Activated CD4-positive, alpha-beta memory T cell treated with anti-CD3 and anti-CD28 coated beads, Interleukin-2, amount 10 ng/mL, durations not matched to agents 7 days and 5 days (primary cell): Measurements from ENCODE around the gene GRIK3. TPM values are rescaled to one million over a fixed set of nuclear protein-coding genes. Genes with fewer than 3 reads are reported as not detected.

Experiments
- CTCF ChIA-PET: fragments of 350-600 bp; sonication (Branson Sonifier 250); formaldehyde crosslinking; loops from one replicate; lab custom pipeline; 2021; ENCODE audit warnings: antibody characterized with exemption, inconsistent platforms; lab: Charles Lee
- POLR2A ChIA-PET: fragments of 350-600 bp; sonication (Branson Sonifier 250); formaldehyde crosslinking; loops from one replicate; lab custom pipeline; 2021; ENCODE audit warnings: antibody characterized with exemption; lab: Charles Lee
- DNase-seq: peaks from one replicate; pipeline ENCODE4 v3.0.0-alpha.2; 2020
- H3K27ac Mint-ChIP-seq: one replicate; pipeline ENCODE4 v1.8.0; 2021; ENCODE audit warnings: mild to moderate bottlenecking, mixed read lengths
- H3K27me3 Mint-ChIP-seq: one replicate; pipeline ENCODE4 v1.8.0; 2021; ENCODE audit warnings: mixed read lengths
- H3K36me3 Mint-ChIP-seq: one replicate; pipeline ENCODE4 v1.8.0; 2021; ENCODE audit warnings: low read depth, mixed read lengths
- H3K4me1 Mint-ChIP-seq: one replicate; pipeline ENCODE4 v1.8.0; 2021; ENCODE audit warnings: mixed read lengths
- H3K4me3 Mint-ChIP-seq: one replicate; pipeline ENCODE4 v1.8.0; 2021; ENCODE audit warnings: mild to moderate bottlenecking, mixed read lengths
- H3K9me3 Mint-ChIP-seq: one replicate; pipeline ENCODE4 v1.8.0; 2021; ENCODE audit warnings: mixed read lengths
- total RNA-seq, 2 experiments: library from RNA; stranded (reverse); gene quantifications; one replicate each; pipeline ENCODE4 v1.2.3, GENCODE V29; 2021

The GRIK3 gene
- total RNA-seq, 2 experiments from 2014 or later = not detected

DNA sequence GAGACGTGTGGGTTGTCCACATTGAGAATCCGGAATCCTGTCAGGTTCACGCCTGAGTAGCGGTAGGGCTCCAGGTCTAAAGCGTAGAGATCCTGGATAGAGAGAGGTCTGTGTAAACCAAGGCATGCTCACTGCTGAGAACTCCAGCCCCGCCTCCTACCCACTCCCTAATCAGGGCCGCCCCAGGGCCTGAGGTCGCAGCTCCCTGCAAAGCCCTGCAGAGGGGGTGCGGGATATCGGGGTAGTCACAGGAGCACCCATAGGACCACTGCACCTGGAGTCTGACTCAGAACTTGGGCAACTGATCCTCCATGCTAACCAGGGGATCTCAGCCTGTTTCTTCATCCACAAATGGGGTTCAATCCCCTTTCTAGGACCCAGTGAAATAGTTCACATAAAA is 174.4 kb downstream of the GRIK3 start:
- H3K27ac Mint-ChIP-seq = no peak overlapping the region
- no peak for DNase-seq
- CTCF ChIA-PET = no interaction called here
- H3K27me3 Mint-ChIP-seq = peaks cover 2% of the 10 kb centered on the region
- H3K4me3 Mint-ChIP-seq = no peak overlapping the region
- no peaks in the 10 kb centered on the region for H3K36me3 Mint-ChIP-seq
- H3K4me1 Mint-ChIP-seq = no peaks in the 10 kb centered on the region
- H3K9me3 Mint-ChIP-seq = no peaks in the 10 kb centered on the region
- POLR2A ChIA-PET = no interaction called here

DNA sequence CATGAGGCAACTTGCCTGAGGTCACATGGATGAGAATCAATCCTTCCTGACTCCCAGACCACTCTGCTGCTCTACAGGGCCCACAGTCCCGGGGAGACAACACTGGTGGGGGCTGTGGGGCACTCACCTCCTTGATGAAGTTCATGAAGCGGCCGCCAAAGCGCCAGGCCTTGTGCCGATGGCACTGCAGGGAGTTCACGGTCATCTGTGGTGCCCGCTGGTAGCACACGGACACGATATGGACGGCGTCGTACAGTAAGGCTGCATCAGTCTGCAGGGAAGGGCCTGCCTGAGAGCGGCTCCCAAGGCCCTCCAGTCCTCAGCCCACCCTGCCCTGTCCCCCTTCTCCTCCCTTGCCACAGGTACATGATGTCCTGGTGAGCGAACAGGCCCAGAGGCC is 175.3 kb downstream of the GRIK3 start:
- H3K27me3 Mint-ChIP-seq = peaks cover 2% of the 10 kb centered on the region
- POLR2A ChIA-PET = no interaction called here

DNA sequence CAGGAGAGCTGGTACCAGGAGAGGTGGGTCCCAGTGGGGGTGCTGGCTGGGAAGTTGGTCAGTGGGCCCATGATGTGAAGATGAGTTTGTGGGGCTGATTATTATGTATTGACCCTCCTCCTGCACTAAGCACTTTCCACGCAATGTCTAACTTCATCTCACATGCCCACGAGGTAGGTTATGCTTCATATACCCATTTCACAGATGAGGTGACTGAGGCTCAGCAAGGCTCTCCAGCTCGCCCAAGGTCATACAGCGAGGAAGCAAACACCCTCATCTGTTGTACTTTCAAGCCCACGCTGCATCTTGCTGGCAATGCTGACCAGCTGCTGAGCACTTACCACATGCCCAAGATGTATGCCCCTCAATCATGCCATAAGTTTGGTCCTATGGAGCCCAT is 175.8 kb downstream of the GRIK3 start:
- CTCF ChIA-PET = no interaction called here
- no peaks in the 10 kb centered on the region for H3K4me1 Mint-ChIP-seq
- no peak for DNase-seq
- no peak overlapping the region for H3K27ac Mint-ChIP-seq
- peaks cover 2% of the 10 kb centered on the region for H3K27me3 Mint-ChIP-seq
- H3K9me3 Mint-ChIP-seq = no peaks in the 10 kb centered on the region
- H3K36me3 Mint-ChIP-seq = no peaks in the 10 kb centered on the region
- POLR2A ChIA-PET = no interaction called here
- no peak overlapping the region for H3K4me3 Mint-ChIP-seq

More for the DNA sequence above, 175.3 kb downstream of the GRIK3 start:
- Mint-ChIP-seq H3K9me3 (no peaks in the 10 kb centered on the region), H3K4me1 (no peaks in the 10 kb centered on the region), H3K27ac (no peak overlapping the region), H3K4me3 (no peak overlapping the region), H3K36me3 (no peaks in the 10 kb centered on the region)
- CTCF ChIA-PET = no interaction called here
- no peak for DNase-seq

- POLR2A ChIA-PET = no interaction called here
- Mint-ChIP-seq H3K36me3 (no peaks in the 10 kb centered on the region), H3K9me3 (no peaks in the 10 kb centered on the region), H3K27me3 (peaks cover 2% of the 10 kb centered on the region), H3K4me3 (no peak overlapping the region), H3K27ac (no peak overlapping the region), H3K4me1 (no peaks in the 10 kb centered on the region)
- CTCF ChIA-PET = no interaction called here
- DNase-seq = no peak
These were observed 176.6 kb downstream of the GRIK3 start for GRCh38 chr1:36857754-36858153.

DNA sequence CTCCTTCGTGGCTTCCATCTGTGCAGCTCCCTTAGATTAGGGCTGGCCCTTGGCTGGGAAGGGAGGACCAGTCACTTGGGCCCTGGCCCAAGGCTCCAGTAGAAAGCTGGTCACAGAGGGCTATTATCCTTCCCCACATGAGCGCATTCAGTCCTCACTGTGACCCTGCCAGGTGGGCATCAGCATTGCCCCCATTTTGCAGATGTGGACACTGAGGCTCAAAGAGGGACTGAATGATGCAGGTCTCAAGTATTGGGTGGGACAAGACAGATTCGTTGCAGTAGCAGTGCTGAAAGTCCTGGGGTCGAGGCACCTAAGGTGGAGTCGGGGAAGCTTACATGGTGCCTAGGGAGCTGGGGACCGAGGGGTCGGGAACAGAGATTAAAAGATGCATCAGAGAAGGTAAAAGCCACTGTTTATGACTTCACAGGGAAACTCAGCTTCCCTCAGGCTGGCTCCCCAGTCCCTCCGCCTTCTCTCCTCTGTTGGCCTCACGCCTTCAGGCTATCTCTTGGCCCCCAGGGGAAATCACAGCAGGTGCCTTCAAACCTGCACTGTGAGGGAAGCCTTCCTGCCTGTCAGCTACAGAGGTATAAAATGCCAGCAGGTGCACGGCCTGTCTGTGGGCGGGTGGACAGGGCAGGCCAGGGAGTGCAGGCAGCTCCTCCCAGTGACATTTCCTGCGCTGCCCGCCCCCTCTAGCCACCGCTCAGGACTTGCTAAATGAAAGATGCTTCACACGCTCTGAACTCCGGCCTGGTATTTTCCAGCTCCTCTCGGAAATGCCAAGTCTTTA is 178.4 kb downstream of the GRIK3 start:
- Mint-ChIP-seq H3K9me3 (no peaks in the 10 kb centered on the region), H3K4me1 (no peaks in the 10 kb centered on the region), H3K36me3 (no peaks in the 10 kb centered on the region), H3K27ac (no peak overlapping the region), H3K27me3 (peaks cover 9% of the 10 kb centered on the region), H3K4me3 (no peak overlapping the region)
- ChIA-PET POLR2A (no interaction called here), CTCF (interaction anchor here (0.8 kb wide), 1 partner anchor 9 kb away, joined by 5 read pairs; no protein-coding TSS in a partner anchor)
- no peak for DNase-seq

- H3K4me3 Mint-ChIP-seq = no peak overlapping the region
- DNase-seq = no peak
- ChIA-PET CTCF (no interaction called here), POLR2A (no interaction called here)
- no peaks in the 10 kb centered on the region for H3K9me3 Mint-ChIP-seq
- H3K4me1 Mint-ChIP-seq = no peaks in the 10 kb centered on the region
- no peak overlapping the region for H3K27ac Mint-ChIP-seq
- H3K27me3 Mint-ChIP-seq = peaks cover 11% of the 10 kb centered on the region
- no peaks in the 10 kb centered on the region for H3K36me3 Mint-ChIP-seq
These were observed 180.7 kb downstream of the GRIK3 start for GRCh38 chr1:36853638-36854037.

- DNase-seq = no peak
- Mint-ChIP-seq H3K27ac (no peak overlapping the region), H3K4me1 (no peaks in the 10 kb centered on the region), H3K27me3 (peaks cover 16% of the 10 kb centered on the region), H3K36me3 (no peaks in the 10 kb centered on the region), H3K9me3 (no peaks in the 10 kb centered on the region), H3K4me3 (no peak overlapping the region)
- CTCF ChIA-PET = no interaction called here
- POLR2A ChIA-PET = no interaction called here
These were observed 181.7 kb downstream of the GRIK3 start for GRCh38 chr1:36852586-36852985.

GRCh38 chr1:36851595-36851994 is 182.7 kb downstream of the GRIK3 start:
- ChIA-PET CTCF (no interaction called here), POLR2A (interaction anchor here (0.9 kb wide), 1 partner anchor 43 kb away, joined by 3 read pairs; no protein-coding TSS in a partner anchor)
- peaks cover 19% of the 10 kb centered on the region for H3K27me3 Mint-ChIP-seq

GRCh38 chr1:36851087-36851486 is 183.2 kb downstream of the GRIK3 start:
- Mint-ChIP-seq H3K4me1 (no peaks in the 10 kb centered on the region), H3K9me3 (no peaks in the 10 kb centered on the region), H3K36me3 (no peaks in the 10 kb centered on the region), H3K4me3 (no peak overlapping the region), H3K27ac (no peak overlapping the region), H3K27me3 (peaks cover 19% of the 10 kb centered on the region)
- POLR2A ChIA-PET = interaction anchor here (0.9 kb wide), 1 partner anchor 43 kb away, joined by 3 read pairs; no protein-coding TSS in a partner anchor
- DNase-seq = no peak
- CTCF ChIA-PET = no interaction called here

More at GRCh38 chr1:36851595-36851994, 182.7 kb downstream of the GRIK3 start:
- H3K27ac Mint-ChIP-seq = no peak overlapping the region
- H3K36me3 Mint-ChIP-seq = no peaks in the 10 kb centered on the region
- no peaks in the 10 kb centered on the region for H3K9me3 Mint-ChIP-seq
- no peak for DNase-seq
- no peak overlapping the region for H3K4me3 Mint-ChIP-seq
- H3K4me1 Mint-ChIP-seq = no peaks in the 10 kb centered on the region

- no peaks in the 10 kb centered on the region for H3K9me3 Mint-ChIP-seq
These were observed 184.4 kb downstream of the GRIK3 start for GRCh38 chr1:36849956-36850355.

GRCh38 chr1:36847761-36848160 is 186.6 kb downstream of the GRIK3 start:
- H3K27me3 Mint-ChIP-seq = peaks cover 18% of the 10 kb centered on the region
- H3K9me3 Mint-ChIP-seq = no peaks in the 10 kb centered on the region
- H3K4me3 Mint-ChIP-seq = no peak overlapping the region
- no peak overlapping the region for H3K27ac Mint-ChIP-seq
- POLR2A ChIA-PET = no interaction called here
- no peaks in the 10 kb centered on the region for H3K4me1 Mint-ChIP-seq
- CTCF ChIA-PET = interaction anchor here (0.9 to 1.1 kb wide), 2 partner anchors 8 to 16 kb away, joined by 3 to 5 read pairs; no protein-coding TSS in a partner anchor
- DNase-seq = no peak
- H3K36me3 Mint-ChIP-seq = no peaks in the 10 kb centered on the region

More at GRCh38 chr1:36849956-36850355, 184.4 kb downstream of the GRIK3 start:
- Mint-ChIP-seq H3K27me3 (peaks cover 18% of the 10 kb centered on the region), H3K36me3 (no peaks in the 10 kb centered on the region), H3K4me3 (no peak overlapping the region), H3K4me1 (no peaks in the 10 kb centered on the region), H3K27ac (no peak overlapping the region)
- ChIA-PET POLR2A (no interaction called here), CTCF (no interaction called here)
- DNase-seq = no peak

DNA sequence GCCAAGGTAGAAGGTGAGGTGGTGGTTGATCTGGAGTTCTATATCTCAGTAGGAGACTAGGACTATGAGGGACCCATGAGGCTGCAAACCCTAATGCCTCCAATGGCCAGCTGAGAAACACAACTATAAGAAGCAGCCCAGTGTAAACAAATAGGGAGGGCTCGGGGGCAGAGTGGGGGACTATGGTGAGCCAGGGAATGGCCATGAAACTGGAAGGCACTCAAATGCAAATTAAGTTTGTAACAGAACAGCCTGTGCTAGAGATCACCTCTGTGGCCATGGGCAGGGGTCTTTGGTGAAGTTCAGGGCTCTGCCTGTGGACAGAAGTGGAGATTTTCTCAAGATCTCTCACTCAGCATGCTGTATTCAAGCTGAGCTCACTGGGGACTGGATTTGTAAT is 187.1 kb downstream of the GRIK3 start:
- Mint-ChIP-seq H3K4me3 (no peak overlapping the region), H3K27ac (no peak overlapping the region), H3K9me3 (no peaks in the 10 kb centered on the region), H3K4me1 (no peaks in the 10 kb centered on the region), H3K36me3 (no peaks in the 10 kb centered on the region), H3K27me3 (peaks cover 17% of the 10 kb centered on the region)
- ChIA-PET POLR2A (no interaction called here), CTCF (no interaction called here)
- DNase-seq = no peak

DNA sequence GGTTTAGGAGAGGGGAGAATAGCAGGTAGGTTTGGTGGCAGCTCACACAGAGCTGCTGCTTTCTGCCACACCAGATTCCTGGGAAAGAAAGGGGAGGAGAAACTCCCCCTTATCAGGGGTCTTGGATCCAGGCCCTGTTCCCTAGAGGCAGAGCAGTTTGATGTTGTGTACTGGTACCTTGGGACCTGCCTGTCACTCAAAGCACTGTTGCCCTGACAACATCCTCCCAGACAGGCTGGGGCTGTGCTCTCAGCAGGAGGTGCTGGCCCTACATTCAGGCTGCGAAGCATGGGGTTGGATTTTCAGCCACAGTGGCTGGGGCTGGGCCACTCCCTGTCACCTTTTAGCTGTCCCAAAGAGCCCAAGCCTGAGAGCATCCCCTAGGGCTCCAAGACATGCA is 188.0 kb downstream of the GRIK3 start:
- DNase-seq = no peak

GRCh38 chr1:36845802-36846201 is 188.5 kb downstream of the GRIK3 start:
- no peaks in the 10 kb centered on the region for H3K4me1 Mint-ChIP-seq
- ChIA-PET POLR2A (no interaction called here), CTCF (no interaction called here)
- DNase-seq = no peak
- H3K27ac Mint-ChIP-seq = no peak overlapping the region
- no peaks in the 10 kb centered on the region for H3K36me3 Mint-ChIP-seq
- no peaks in the 10 kb centered on the region for H3K9me3 Mint-ChIP-seq
- H3K4me3 Mint-ChIP-seq = no peak overlapping the region
- H3K27me3 Mint-ChIP-seq = peaks cover 11% of the 10 kb centered on the region

More for the DNA sequence above, 188.0 kb downstream of the GRIK3 start:
- Mint-ChIP-seq H3K4me1 (no peaks in the 10 kb centered on the region), H3K9me3 (no peaks in the 10 kb centered on the region), H3K27me3 (peaks cover 11% of the 10 kb centered on the region), H3K4me3 (no peak overlapping the region), H3K36me3 (no peaks in the 10 kb centered on the region), H3K27ac (no peak overlapping the region)
- ChIA-PET CTCF (no interaction called here), POLR2A (no interaction called here)
